ENCODE measurements around the gene ARX. TPM values are rescaled to one million over a fixed set of nuclear protein-coding genes. Genes with fewer than 3 reads are reported as not detected.

The ARX gene
- total RNA-seq, result not detected in 2 replicates
- long read RNA-seq, result 0 reads

DNA sequence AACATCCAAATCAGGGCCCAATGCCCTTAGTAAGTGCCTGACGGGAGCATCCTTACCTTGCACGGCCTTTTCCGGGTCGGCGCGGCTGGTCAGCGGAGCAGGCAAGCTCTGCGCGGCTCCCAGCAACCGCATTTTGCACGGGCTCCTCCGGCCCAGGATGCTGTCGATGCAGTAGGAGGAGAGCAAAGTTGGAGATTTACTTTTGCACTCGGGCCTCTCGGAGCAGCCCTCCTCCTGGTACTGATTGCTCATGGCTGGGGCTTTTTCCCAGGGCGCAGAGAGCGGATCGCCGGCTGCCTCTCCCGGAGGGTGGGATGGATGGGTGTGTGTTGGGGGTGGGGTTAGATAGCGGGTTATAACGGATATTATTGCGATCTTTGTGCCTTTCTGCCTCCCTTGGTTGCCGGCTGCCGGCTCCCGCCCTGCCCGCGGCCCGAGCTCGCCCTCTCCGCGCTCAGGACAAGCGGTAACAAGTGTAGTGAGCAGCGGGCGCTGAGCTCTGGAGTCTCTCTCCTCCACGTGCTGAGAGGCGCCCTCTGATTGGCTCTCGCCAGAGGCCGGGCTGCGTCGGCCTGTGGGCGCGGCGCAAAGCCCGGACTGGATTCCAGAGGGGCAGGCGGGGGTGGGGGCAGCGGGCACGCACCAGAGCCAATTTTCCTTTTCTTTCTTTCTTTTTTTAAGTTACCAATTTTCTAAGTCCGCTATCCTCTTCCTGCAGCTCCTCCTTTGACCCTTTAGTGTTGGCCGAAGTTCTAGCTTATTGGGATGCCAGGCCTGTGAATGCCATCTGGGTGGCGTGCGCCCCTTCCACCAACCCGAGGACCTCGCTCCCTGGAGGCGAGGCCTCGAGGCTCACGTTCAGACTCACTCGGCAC, at the start of gene ARX:
Gene ARX (minus strand): TSS at position 480 of the 875 bp plus-strand sequence. CDS start 228 bp downstream, at position 252.
- Mint-ChIP-seq H3K27ac (ENCODE audit: unreplicated experiment) (no peak within 1 kb of the TSS), H3K27me3 (ENCODE audit: unreplicated experiment) (peaks cover 82% of the 10 kb centered on the region), H3K4me1 (ENCODE audit: unreplicated experiment) (peaks cover 37% of the 10 kb centered on the region), H3K36me3 (ENCODE audit: unreplicated experiment) (no peaks in the 10 kb centered on the region), H3K4me3 (ENCODE audit: unreplicated experiment) (peak within 1 kb of the TSS; percentile 62), H3K9me3 (ENCODE audit: unreplicated experiment) (no peaks in the 10 kb centered on the region)
- TF ChIP-seq, protein P1, sequence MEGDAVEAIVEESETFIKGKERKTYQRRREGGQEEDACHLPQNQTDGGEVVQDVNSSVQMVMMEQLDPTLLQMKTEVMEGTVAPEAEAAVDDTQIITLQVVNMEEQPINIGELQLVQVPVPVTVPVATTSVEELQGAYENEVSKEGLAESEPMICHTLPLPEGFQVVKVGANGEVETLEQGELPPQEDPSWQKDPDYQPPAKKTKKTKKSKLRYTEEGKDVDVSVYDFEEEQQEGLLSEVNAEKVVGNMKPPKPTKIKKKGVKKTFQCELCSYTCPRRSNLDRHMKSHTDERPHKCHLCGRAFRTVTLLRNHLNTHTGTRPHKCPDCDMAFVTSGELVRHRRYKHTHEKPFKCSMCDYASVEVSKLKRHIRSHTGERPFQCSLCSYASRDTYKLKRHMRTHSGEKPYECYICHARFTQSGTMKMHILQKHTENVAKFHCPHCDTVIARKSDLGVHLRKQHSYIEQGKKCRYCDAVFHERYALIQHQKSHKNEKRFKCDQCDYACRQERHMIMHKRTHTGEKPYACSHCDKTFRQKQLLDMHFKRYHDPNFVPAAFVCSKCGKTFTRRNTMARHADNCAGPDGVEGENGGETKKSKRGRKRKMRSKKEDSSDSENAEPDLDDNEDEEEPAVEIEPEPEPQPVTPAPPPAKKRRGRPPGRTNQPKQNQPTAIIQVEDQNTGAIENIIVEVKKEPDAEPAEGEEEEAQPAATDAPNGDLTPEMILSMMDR (IDR thresholded peaks at IDR 0.05), result no peak
- DNase-seq (ENCODE audit: extremely low spot score, unreplicated experiment), result no peak

DNA sequence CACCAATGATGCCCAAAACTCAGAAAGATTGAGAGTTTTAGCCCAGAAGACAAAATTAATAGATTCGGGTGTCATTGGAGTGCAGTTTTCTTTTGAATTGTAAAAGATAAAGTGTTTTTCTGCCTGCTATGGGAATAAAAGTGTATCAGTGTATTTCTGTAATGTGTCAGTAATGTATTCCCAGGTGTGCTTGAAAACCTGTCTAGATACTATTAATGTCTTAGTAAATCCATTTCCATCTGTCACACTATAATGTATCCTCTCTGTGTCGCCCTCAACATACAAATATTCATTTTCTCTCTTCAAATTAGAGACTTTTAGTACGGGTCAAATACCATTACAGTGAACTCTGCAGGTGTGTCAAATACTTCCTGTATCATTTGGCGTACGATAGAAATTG, 43.5 kb upstream of the ARX start:
- Mint-ChIP-seq H3K4me3 (ENCODE audit: unreplicated experiment) (no peak overlapping the region), H3K4me1 (ENCODE audit: unreplicated experiment) (no peaks in the 10 kb centered on the region), H3K27me3 (ENCODE audit: unreplicated experiment) (peaks cover 16% of the 10 kb centered on the region), H3K36me3 (ENCODE audit: unreplicated experiment) (no peaks in the 10 kb centered on the region), H3K9me3 (ENCODE audit: unreplicated experiment) (peaks cover 5% of the 10 kb centered on the region), H3K27ac (ENCODE audit: unreplicated experiment) (no peak overlapping the region)
- TF ChIP-seq, protein P1 (IDR thresholded peaks at IDR 0.05), result no peak
- no peak for DNase-seq (ENCODE audit: extremely low spot score, unreplicated experiment)

DNA sequence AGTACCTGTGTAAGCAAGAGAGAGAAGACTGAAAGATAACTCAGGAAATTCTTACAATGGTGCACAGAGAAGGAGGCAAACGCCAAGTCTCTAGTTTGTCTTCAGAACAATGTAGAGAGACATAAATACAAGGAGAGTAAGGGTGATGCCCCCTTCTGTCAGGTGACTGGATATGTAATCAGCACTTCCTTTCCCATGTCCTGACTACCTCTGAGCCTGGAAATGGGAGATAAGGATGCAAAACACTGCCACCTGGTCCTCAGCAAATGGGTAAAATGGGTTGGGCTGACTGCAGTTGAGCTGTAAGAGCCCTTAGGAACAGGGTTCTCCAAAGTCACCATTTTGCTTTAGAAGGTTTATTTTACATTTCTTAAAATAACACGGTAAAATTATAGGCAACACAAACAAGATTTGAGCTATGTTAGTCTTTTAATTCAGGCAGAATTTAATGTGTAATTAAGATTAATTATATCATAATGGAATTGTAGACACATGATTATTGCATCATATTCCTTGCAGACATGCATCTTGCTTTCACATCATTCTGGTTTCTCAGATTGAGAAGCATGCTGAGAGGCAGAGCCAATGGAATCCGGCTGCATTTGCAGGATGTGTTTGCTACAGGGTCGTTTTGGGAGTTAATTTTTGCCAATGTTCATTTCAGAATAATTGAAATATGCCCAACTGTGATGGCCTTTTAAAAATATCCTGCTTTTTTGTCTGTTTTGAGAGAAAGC, 37.2 kb upstream of the ARX start:
- no peak for DNase-seq (ENCODE audit: extremely low spot score, unreplicated experiment)
- Mint-ChIP-seq H3K4me3 (ENCODE audit: unreplicated experiment) (no peak overlapping the region), H3K4me1 (ENCODE audit: unreplicated experiment) (no peaks in the 10 kb centered on the region), H3K27ac (ENCODE audit: unreplicated experiment) (no peak overlapping the region), H3K27me3 (ENCODE audit: unreplicated experiment) (peaks cover 37% of the 10 kb centered on the region), H3K9me3 (ENCODE audit: unreplicated experiment) (peaks cover 5% of the 10 kb centered on the region), H3K36me3 (ENCODE audit: unreplicated experiment) (no peaks in the 10 kb centered on the region)
- TF ChIP-seq, protein P1 (IDR thresholded peaks at IDR 0.05), result no peak

DNA sequence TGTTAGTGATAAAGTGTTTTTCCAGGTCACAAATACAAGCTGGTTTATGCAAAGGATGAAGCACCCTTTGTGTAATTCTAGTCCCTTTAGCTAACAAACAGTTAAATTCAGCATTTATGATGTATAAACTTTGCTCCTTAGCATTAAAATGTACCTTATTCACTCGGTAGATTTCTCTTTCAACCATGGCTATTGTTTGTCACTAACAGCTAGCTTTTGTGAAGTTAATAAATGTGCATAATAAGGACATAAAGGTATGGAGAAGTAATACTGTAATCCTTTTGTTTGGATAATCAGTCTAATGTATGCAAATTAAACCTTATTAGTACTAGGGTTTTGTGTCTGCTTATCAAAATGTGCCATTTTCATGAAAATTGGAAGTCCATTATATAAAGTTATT, 34.2 kb upstream of the ARX start:
- Mint-ChIP-seq H3K4me1 (ENCODE audit: unreplicated experiment) (no peaks in the 10 kb centered on the region), H3K9me3 (ENCODE audit: unreplicated experiment) (no peaks in the 10 kb centered on the region), H3K27me3 (ENCODE audit: unreplicated experiment) (peaks cover 37% of the 10 kb centered on the region), H3K36me3 (ENCODE audit: unreplicated experiment) (no peaks in the 10 kb centered on the region), H3K4me3 (ENCODE audit: unreplicated experiment) (no peak overlapping the region), H3K27ac (ENCODE audit: unreplicated experiment) (no peak overlapping the region)
- no peak for DNase-seq (ENCODE audit: extremely low spot score, unreplicated experiment)
- TF ChIP-seq, protein P1 (IDR thresholded peaks at IDR 0.05), result no peak

GRCh38 chrX:25049357-25049756, 33.6 kb upstream of the ARX start:
- H3K27me3 Mint-ChIP-seq (ENCODE audit: unreplicated experiment), result peaks cover 37% of the 10 kb centered on the region
- no peak overlapping the region for H3K27ac Mint-ChIP-seq (ENCODE audit: unreplicated experiment)
- H3K4me1 Mint-ChIP-seq (ENCODE audit: unreplicated experiment), result no peaks in the 10 kb centered on the region
- no peaks in the 10 kb centered on the region for H3K9me3 Mint-ChIP-seq (ENCODE audit: unreplicated experiment)
- H3K4me3 Mint-ChIP-seq (ENCODE audit: unreplicated experiment), result no peak overlapping the region
- TF ChIP-seq, protein P1 (IDR thresholded peaks at IDR 0.05), result no peak
- no peaks in the 10 kb centered on the region for H3K36me3 Mint-ChIP-seq (ENCODE audit: unreplicated experiment)
- DNase-seq (ENCODE audit: extremely low spot score, unreplicated experiment), result no peak
